ENCODE measurements around the gene PPP1R9A. TPM values are rescaled to one million over a fixed set of nuclear protein-coding genes. Genes with fewer than 3 reads are reported as not detected.

Gene PPP1R9A
- polyA plus RNA-seq, 1 donor from 2014 or later = 52.8 TPM

DNA sequence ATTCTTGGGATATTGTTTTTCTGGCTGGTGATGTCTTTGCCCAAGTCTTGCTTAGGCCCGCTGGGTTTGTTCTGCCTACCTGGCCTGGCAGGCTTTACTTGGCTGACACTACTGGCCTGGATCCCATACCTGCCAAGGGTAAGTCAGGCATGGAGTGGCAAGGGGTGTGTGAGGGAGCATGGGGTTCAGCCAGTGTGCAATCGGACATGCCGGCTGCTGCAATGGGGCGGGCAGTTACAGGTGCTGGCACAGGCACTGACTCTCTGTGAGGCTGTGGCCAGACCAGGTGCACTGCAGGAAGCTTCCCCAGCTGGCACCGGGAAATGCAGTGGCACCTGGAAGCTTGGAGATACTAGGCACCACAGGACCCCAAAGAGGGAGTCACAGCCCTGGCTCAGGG is 248.6 kb downstream of the PPP1R9A start:
- no peak overlapping the region for H3K27ac ChIP-seq (ENCODE audit: low read length)
- H3K9me3 ChIP-seq (ENCODE audit: low read length) = no peaks in the 10 kb centered on the region
- H3K4me2 ChIP-seq (ENCODE audit: low read length) = no peak overlapping the region
- no peaks in the 10 kb centered on the region for H3F3A ChIP-seq (ENCODE audit: insufficient read depth, low read length, poor library complexity, severe bottlenecking)
- no peaks in the 10 kb centered on the region for H3K79me2 ChIP-seq (replicated peaks; ENCODE audit: insufficient read depth, low read length)
- no peaks in the 10 kb centered on the region for H3K9me2 ChIP-seq (ENCODE audit: insufficient read depth, low read length)
- H3K4me3 ChIP-seq (ENCODE audit: low read length) = no peak overlapping the region
- no peak overlapping the region for H2AFZ ChIP-seq (ENCODE audit: low read depth, low read length)
- H3K9ac ChIP-seq (ENCODE audit: low read length) = no peak overlapping the region
- TF ChIP-seq, protein P1, sequence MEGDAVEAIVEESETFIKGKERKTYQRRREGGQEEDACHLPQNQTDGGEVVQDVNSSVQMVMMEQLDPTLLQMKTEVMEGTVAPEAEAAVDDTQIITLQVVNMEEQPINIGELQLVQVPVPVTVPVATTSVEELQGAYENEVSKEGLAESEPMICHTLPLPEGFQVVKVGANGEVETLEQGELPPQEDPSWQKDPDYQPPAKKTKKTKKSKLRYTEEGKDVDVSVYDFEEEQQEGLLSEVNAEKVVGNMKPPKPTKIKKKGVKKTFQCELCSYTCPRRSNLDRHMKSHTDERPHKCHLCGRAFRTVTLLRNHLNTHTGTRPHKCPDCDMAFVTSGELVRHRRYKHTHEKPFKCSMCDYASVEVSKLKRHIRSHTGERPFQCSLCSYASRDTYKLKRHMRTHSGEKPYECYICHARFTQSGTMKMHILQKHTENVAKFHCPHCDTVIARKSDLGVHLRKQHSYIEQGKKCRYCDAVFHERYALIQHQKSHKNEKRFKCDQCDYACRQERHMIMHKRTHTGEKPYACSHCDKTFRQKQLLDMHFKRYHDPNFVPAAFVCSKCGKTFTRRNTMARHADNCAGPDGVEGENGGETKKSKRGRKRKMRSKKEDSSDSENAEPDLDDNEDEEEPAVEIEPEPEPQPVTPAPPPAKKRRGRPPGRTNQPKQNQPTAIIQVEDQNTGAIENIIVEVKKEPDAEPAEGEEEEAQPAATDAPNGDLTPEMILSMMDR (IDR thresholded peaks at IDR 0.05; ENCODE audit: poor library complexity, severe bottlenecking) = no peak
- no peak for TF ChIP-seq RAD21 (conservative IDR thresholded peaks at IDR 0.05)
- no peak for TF ChIP-seq POLR2AphosphoS5 (IDR thresholded peaks at IDR 0.05)
- TF ChIP-seq EP300 (conservative IDR thresholded peaks at IDR 0.05; ENCODE audit: poor library complexity, severe bottlenecking) = no peak
- TF ChIP-seq TAF1 (IDR thresholded peaks at IDR 0.05; ENCODE audit: low read depth) = no peak
- no peak for TF ChIP-seq MXI1 (conservative IDR thresholded peaks at IDR 0.05; ENCODE audit: poor library complexity, severe bottlenecking)
- TF ChIP-seq, protein P2, sequence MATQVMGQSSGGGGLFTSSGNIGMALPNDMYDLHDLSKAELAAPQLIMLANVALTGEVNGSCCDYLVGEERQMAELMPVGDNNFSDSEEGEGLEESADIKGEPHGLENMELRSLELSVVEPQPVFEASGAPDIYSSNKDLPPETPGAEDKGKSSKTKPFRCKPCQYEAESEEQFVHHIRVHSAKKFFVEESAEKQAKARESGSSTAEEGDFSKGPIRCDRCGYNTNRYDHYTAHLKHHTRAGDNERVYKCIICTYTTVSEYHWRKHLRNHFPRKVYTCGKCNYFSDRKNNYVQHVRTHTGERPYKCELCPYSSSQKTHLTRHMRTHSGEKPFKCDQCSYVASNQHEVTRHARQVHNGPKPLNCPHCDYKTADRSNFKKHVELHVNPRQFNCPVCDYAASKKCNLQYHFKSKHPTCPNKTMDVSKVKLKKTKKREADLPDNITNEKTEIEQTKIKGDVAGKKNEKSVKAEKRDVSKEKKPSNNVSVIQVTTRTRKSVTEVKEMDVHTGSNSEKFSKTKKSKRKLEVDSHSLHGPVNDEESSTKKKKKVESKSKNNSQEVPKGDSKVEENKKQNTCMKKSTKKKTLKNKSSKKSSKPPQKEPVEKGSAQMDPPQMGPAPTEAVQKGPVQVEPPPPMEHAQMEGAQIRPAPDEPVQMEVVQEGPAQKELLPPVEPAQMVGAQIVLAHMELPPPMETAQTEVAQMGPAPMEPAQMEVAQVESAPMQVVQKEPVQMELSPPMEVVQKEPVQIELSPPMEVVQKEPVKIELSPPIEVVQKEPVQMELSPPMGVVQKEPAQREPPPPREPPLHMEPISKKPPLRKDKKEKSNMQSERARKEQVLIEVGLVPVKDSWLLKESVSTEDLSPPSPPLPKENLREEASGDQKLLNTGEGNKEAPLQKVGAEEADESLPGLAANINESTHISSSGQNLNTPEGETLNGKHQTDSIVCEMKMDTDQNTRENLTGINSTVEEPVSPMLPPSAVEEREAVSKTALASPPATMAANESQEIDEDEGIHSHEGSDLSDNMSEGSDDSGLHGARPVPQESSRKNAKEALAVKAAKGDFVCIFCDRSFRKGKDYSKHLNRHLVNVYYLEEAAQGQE (IDR thresholded peaks at IDR 0.05; ENCODE audit: borderline replicate concordance) = no peak
- TF ChIP-seq EZH2 (IDR thresholded peaks at IDR 0.05; ENCODE audit: borderline replicate concordance, insufficient read depth, low read length, poor library complexity, severe bottlenecking) = no peak
- TF ChIP-seq SMC3 (conservative IDR thresholded peaks at IDR 0.05; ENCODE audit: poor library complexity) = no peak
- no peaks in the 10 kb centered on the region for H3K36me3 ChIP-seq (ENCODE audit: insufficient read depth, low read length)
- H3K27me3 ChIP-seq (ENCODE audit: insufficient read depth, low read depth, low read length) = no peaks in the 10 kb centered on the region
- H4K20me1 ChIP-seq (ENCODE audit: insufficient read depth) = no peaks in the 10 kb centered on the region

DNA sequence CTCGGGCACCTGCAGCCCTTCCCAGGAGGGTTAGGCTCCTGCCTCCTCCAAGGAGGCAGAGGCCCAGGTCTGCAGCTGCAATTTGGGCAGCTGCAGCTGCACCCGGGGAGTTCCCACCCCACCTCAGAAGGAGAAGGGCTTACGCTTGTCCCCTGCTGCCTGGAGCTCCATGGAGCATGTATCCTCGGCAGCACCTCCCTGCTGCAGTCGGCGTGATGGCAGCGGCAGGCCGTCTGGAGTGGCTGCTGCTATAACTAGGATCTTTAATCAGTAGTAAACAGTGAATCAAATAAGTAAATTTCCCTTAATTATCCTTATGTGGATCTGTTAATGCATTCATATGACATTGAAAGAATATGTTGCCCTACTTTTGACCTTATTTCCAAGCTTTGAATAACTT is 250.0 kb downstream of the PPP1R9A start:
- Histone ChIP-seq H3K27me3 (ENCODE audit: insufficient read depth, low read depth, low read length) (no peaks in the 10 kb centered on the region), H3K9me3 (ENCODE audit: low read length) (no peaks in the 10 kb centered on the region), H3K9me2 (ENCODE audit: insufficient read depth, low read length) (no peaks in the 10 kb centered on the region), H3F3A (ENCODE audit: insufficient read depth, low read length, poor library complexity, severe bottlenecking) (no peaks in the 10 kb centered on the region), H3K9ac (ENCODE audit: low read length) (no peak overlapping the region), H3K27ac (ENCODE audit: low read length) (no peak overlapping the region), H3K4me2 (ENCODE audit: low read length) (no peak overlapping the region), H4K20me1 (ENCODE audit: insufficient read depth) (no peaks in the 10 kb centered on the region), H3K36me3 (ENCODE audit: insufficient read depth, low read length) (no peaks in the 10 kb centered on the region), H3K79me2 (replicated peaks; ENCODE audit: insufficient read depth, low read length) (no peaks in the 10 kb centered on the region), H3K4me3 (ENCODE audit: low read length) (no peak overlapping the region), H2AFZ (ENCODE audit: low read depth, low read length) (no peak overlapping the region)
- TF ChIP-seq, protein P2 (IDR thresholded peaks at IDR 0.05; ENCODE audit: borderline replicate concordance) = no peak
- no peak for TF ChIP-seq TAF1 (IDR thresholded peaks at IDR 0.05; ENCODE audit: low read depth)
- TF ChIP-seq EP300 (conservative IDR thresholded peaks at IDR 0.05; ENCODE audit: poor library complexity, severe bottlenecking) = no peak
- TF ChIP-seq RAD21 (conservative IDR thresholded peaks at IDR 0.05) = no peak
- TF ChIP-seq EZH2 (IDR thresholded peaks at IDR 0.05; ENCODE audit: borderline replicate concordance, insufficient read depth, low read length, poor library complexity, severe bottlenecking) = no peak
- no peak for TF ChIP-seq MXI1 (conservative IDR thresholded peaks at IDR 0.05; ENCODE audit: poor library complexity, severe bottlenecking)
- TF ChIP-seq POLR2AphosphoS5 (IDR thresholded peaks at IDR 0.05) = no peak
- TF ChIP-seq SMC3 (conservative IDR thresholded peaks at IDR 0.05; ENCODE audit: poor library complexity) = no peak
- TF ChIP-seq, protein P1 (IDR thresholded peaks at IDR 0.05; ENCODE audit: poor library complexity, severe bottlenecking) = no peak

Data from neural cell (in vitro differentiated cells).